CD4-positive, alpha-beta T cell (primary cell): ENCODE data around the gene FCGR3A. TPM values are rescaled to one million over a fixed set of nuclear protein-coding genes. Genes with fewer than 3 reads are reported as not detected.
A peak's percentile ranks its signal among the peaks of the same experiment; 100 is the strongest.
"Not testable (repeated sequence)": the region's sequence is repeated elsewhere in the genome, so short reads cannot be mapped to it uniquely, and the experiment has no call there.

Experiments used
- ATAC-seq: fragments of 200-7000 bp; cut with Tn5 transposase; one replicate; pipeline ENCODE4 v1.10.0; 2022; ENCODE audit warnings: mild to moderate bottlenecking; ENCODE audit not compliant: poor library complexity
- CTCF ChIA-PET: fragments of 350-600 bp; sonication (Branson Sonifier 250); formaldehyde crosslinking; loops from one replicate; lab custom pipeline; 2021; ENCODE audit warnings: antibody characterized with exemption, inconsistent platforms; lab: Charles Lee
- POLR2A ChIA-PET: fragments of 350-600 bp; sonication (Branson Sonifier 250); formaldehyde crosslinking; loops from one replicate; lab custom pipeline; 2021; ENCODE audit warnings: antibody characterized with exemption, inconsistent platforms; lab: Charles Lee
- DNase-seq, 14 experiments: peaks; one replicate each; pipeline ENCODE4 v3.0.0-alpha.2; 2013 to 2020; ENCODE audit warnings: mixed read lengths in 2 of 14
- H3K27ac ChIP-seq, 2 donors: one replicate each; pipeline versions ENCODE4 v1.5.1 to v1.7.0; 2013; ENCODE audit warnings: low read length in 2 of 2, low read depth in 1 of 2, mild to moderate bottlenecking in 1 of 2
- H3K27me3 ChIP-seq, 2 experiments: 1 replicate in 1 of 2; 2 replicates in 1 of 2; pipeline versions ENCODE4 v1.6.1 to v1.7.0; 2013; ENCODE audit warnings: low read length in 2 of 2, control low read depth in 1 of 2, mild to moderate bottlenecking in 1 of 2, moderate library complexity in 1 of 2; ENCODE audit not compliant: insufficient read depth in 2 of 2, control insufficient read depth in 1 of 2
- H3K36me3 ChIP-seq: one replicate; pipeline ENCODE4 v1.6.1; 2013; ENCODE audit warnings: low read length, control low read depth; ENCODE audit not compliant: insufficient read depth
- H3K4me1 ChIP-seq: one replicate; pipeline ENCODE4 v1.6.1; 2013; ENCODE audit warnings: low read length, control low read depth; ENCODE audit not compliant: insufficient read depth
- H3K4me3 ChIP-seq: one replicate; pipeline ENCODE4 v1.5.1; 2013; ENCODE audit warnings: mild to moderate bottlenecking, low read length, moderate library complexity
- H3K9me3 ChIP-seq, 2 experiments: 1 replicate in 1 of 2; 2 replicates in 1 of 2; pipeline versions ENCODE4 v1.6.1 to v1.7.0; 2013; ENCODE audit warnings: low read length in 2 of 2, mild to moderate bottlenecking in 2 of 2, control low read depth in 1 of 2, moderate library complexity in 1 of 2; ENCODE audit not compliant: control insufficient read depth in 1 of 2, insufficient read depth in 1 of 2
- H3K27ac Mint-ChIP-seq: one replicate; pipeline ENCODE4 v1.8.0; 2020; ENCODE audit warnings: mixed read lengths
- H3K27me3 Mint-ChIP-seq: one replicate; pipeline ENCODE4 v1.8.0; 2021; ENCODE audit warnings: mixed read lengths
- H3K36me3 Mint-ChIP-seq: one replicate; pipeline ENCODE4 v1.8.0; 2021; ENCODE audit warnings: low read depth, mixed read lengths
- H3K4me1 Mint-ChIP-seq: one replicate; pipeline ENCODE4 v1.8.0; 2021; ENCODE audit warnings: low read depth, mixed read lengths
- H3K4me3 Mint-ChIP-seq: one replicate; pipeline ENCODE4 v1.8.0; 2020; ENCODE audit warnings: mild to moderate bottlenecking, mixed read lengths
- H3K9me3 Mint-ChIP-seq: one replicate; pipeline ENCODE4 v1.8.0; 2020; ENCODE audit warnings: mixed read lengths
- intact Hi-C, 2 experiments: fragments of 100-400 bp; cut with DNase I in 1 of 2; cut with micrococcal nuclease in 1 of 2; formaldehyde crosslinking; loops; one replicate each; pipeline versions ENCODE4 v1.15.1 to v1.9.0; 2023 to 2025; cut with DNase I, micrococcal nuclease
- polyA plus RNA-seq, 2 donors: library from polyadenylated mRNA; unstranded; fragments of 120-200 nt; gene quantifications; one replicate each; pipeline ENCODE4 v1.2.1, GENCODE V29; 2013
- total RNA-seq, 174 experiments: library from RNA in 2 of 174; stranded (reverse) in 2 of 174; gene quantifications; one replicate each; pipeline ENCODE4 v1.2.3 and lab custom pipeline; 2021 to 2026
- TF ChIP-seq, protein P1 (sequence below): fragments of 200-600 bp; IDR thresholded peaks from one replicate; pipeline ENCODE4 v1.8.0; 2022; ENCODE audit warnings: antibody characterized with exemption, mild to moderate bottlenecking

The FCGR3A gene
- under 1 TPM; 0.25 to 0.34 TPM for total RNA-seq
- polyA plus RNA-seq (2013, experiment 1 of 2) = 25.4 TPM
- 14.6 TPM for polyA plus RNA-seq (2013, experiment 2 of 2)
- total RNA-seq (lab: John Stamatoyannopoulos, UW) = 0 to 15.1 (median 0.33) reads per million in 172 experiments

DNA sequence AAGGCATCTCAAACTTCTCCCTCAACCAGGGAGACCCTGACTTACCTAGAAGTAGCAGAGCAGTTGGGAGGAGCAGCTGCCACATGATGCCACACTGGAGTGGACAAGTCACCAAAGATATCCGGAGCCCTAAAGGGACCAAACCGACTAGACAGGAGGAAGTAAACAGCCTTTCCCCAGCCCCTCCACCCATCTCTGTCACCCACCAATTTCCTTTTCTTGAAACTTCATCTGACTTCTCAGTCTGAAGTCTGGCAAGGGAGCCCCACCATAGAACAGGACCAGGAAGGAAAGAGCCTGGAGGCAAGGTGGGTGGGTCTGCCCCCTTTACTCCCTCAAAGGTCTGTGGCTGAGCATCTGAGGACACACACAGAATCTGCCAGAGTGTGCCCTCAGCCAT lies at the start of gene FCGR3A:
FCGR3A (minus strand) TSS at position 167 of the 400 bp plus-strand sequence; CDS start at position 85, 82 bp downstream.
- Histone ChIP-seq H3K4me3 (no peak within 1 kb of the TSS), H3K27ac (no peak within 1 kb of the TSS), H3K9me3 (no peaks in the 10 kb centered on the region), H3K4me1 (peaks cover 15% of the 10 kb centered on the region), H3K36me3 (no peaks in the 10 kb centered on the region), H3K27me3 (no peaks in the 10 kb centered on the region)
- ATAC-seq (no peak), DNase-seq (peak in 1 of 14 experiments; percentile 45)
- Mint-ChIP-seq H3K9me3 (no peaks in the 10 kb centered on the region), H3K27ac (no peak within 1 kb of the TSS), H3K27me3 (no peaks in the 10 kb centered on the region), H3K4me1 (peaks cover 13% of the 10 kb centered on the region), H3K36me3 (no peaks in the 10 kb centered on the region), H3K4me3 (no peak within 1 kb of the TSS)
- intact Hi-C loops = no loop called here
- CTCF ChIA-PET = no interaction called here
- TF ChIP-seq, protein P1, sequence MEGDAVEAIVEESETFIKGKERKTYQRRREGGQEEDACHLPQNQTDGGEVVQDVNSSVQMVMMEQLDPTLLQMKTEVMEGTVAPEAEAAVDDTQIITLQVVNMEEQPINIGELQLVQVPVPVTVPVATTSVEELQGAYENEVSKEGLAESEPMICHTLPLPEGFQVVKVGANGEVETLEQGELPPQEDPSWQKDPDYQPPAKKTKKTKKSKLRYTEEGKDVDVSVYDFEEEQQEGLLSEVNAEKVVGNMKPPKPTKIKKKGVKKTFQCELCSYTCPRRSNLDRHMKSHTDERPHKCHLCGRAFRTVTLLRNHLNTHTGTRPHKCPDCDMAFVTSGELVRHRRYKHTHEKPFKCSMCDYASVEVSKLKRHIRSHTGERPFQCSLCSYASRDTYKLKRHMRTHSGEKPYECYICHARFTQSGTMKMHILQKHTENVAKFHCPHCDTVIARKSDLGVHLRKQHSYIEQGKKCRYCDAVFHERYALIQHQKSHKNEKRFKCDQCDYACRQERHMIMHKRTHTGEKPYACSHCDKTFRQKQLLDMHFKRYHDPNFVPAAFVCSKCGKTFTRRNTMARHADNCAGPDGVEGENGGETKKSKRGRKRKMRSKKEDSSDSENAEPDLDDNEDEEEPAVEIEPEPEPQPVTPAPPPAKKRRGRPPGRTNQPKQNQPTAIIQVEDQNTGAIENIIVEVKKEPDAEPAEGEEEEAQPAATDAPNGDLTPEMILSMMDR = no peak
- POLR2A ChIA-PET = no interaction called here

DNA sequence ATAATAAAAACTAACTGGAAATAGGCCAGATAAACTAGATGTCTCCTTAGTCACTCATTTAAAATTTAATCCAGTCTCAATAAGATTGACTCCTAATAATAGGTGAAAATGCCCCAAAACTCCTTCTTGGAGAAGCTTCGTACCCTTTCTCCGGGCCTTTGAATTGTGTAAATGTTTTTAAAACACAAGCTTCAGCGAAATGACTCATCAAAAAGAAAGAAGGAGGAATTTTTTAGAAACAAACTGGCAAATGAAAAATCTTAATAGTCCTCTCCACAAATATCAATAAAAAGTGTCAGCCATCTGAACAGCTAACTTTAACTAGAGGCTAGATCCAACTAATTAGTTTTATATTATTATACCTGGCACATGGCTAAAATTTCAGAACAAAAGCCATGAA lies 47.5 kb upstream of the FCGR3A start:
- H3K27ac Mint-ChIP-seq, H3K4me1 Mint-ChIP-seq, H3K4me3 ChIP-seq, H3K4me1 ChIP-seq, H3K36me3 Mint-ChIP-seq, H3K9me3 ChIP-seq, DNase-seq, H3K9me3 Mint-ChIP-seq, H3K27me3 ChIP-seq, CTCF ChIA-PET, H3K27me3 Mint-ChIP-seq, intact Hi-C loops, ATAC-seq, POLR2A ChIA-PET, H3K27ac ChIP-seq, H3K4me3 Mint-ChIP-seq, H3K36me3 ChIP-seq: not testable (repeated sequence)

DNA sequence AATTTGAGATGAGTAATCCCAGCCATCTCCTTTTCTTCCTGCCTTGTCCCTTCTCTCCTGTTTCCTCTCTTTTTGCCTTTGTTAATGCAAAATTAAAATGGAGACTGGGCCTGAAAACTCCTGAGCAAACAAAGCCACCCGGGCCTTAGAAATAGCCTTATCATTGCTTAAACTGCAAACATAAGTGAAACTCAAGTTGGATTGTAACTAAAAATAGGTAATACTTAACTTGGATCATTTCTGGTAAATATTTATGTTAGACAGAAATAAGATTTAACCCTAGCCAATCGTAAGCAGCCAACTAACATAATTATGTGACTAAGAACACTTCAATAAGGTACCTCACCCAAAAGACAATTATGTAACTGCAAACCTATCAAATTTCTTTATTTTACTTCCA lies 46.0 kb upstream of the FCGR3A start:
- CTCF ChIA-PET, ATAC-seq, H3K4me3 ChIP-seq, H3K27me3 Mint-ChIP-seq, H3K9me3 ChIP-seq, H3K27me3 ChIP-seq, POLR2A ChIA-PET, DNase-seq, H3K9me3 Mint-ChIP-seq, H3K4me1 Mint-ChIP-seq, intact Hi-C loops, H3K36me3 ChIP-seq, H3K4me3 Mint-ChIP-seq, H3K36me3 Mint-ChIP-seq, H3K27ac ChIP-seq, H3K4me1 ChIP-seq, H3K27ac Mint-ChIP-seq: not testable (repeated sequence)

DNA sequence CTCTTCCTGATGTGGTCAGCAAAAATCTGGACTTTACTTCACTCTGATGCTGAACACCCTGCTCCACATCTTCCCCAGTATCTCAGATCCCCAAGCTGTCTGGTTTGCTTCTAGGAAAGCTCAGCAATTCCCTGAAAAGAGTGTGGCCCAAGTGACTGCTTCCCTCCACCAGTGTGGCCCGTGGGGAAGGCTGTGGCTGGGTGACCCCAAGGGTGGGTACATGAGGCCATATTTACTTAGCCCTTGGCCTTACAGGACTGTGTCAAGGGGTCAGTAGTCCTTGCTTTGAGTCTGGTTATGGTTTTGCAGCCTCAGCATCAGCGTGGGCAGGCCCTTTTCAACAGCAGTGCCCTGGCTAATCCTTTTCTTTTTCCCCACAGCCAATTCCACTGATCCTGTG lies 45.6 kb upstream of the FCGR3A start:
- H3K27me3 ChIP-seq, CTCF ChIA-PET, DNase-seq, H3K36me3 ChIP-seq, ATAC-seq, H3K36me3 Mint-ChIP-seq, intact Hi-C loops, H3K4me1 Mint-ChIP-seq, H3K9me3 Mint-ChIP-seq, POLR2A ChIA-PET, H3K27ac ChIP-seq, H3K27ac Mint-ChIP-seq, H3K4me3 Mint-ChIP-seq, H3K4me1 ChIP-seq, H3K9me3 ChIP-seq, H3K4me3 ChIP-seq, H3K27me3 Mint-ChIP-seq: not testable (repeated sequence)

DNA sequence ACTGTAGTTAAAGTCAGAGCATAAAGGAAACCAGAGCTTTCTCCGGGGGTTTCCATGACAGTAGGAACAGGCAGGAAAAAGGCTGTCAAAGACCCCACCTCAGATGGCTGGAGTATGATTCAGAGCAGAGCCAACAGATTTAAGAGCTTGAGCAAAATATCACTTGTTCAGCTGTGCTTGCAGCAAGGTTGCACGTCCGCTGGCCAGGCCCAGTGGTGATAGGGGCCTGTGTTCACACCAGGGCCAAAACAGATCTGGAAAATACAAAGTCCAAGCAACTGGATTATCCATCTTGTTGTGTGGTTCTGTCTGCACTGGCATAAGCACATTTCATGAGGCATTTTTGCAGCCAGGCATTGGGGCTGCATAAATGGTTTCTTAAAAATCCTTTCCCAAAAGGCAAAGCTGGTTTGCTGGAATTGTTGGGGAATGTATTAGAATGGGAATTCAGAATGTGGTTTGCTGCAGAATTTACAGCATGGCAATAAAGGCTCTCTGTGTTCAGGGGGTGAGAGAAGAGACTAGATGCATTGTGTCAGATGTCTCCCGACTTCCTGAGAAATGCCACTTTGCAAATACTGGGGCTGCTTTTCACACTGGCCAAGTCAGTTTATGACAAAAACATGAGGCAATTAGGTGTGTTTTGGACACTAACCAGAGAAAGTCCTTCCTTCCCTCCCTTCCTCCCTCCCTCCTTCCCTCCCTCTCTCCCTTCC lies 44.8 kb upstream of the FCGR3A start:
- H3K36me3 Mint-ChIP-seq, H3K27ac ChIP-seq, H3K27me3 Mint-ChIP-seq, H3K9me3 ChIP-seq, H3K27ac Mint-ChIP-seq, POLR2A ChIA-PET, DNase-seq, H3K4me3 ChIP-seq, H3K4me3 Mint-ChIP-seq, CTCF ChIA-PET, ATAC-seq, H3K9me3 Mint-ChIP-seq, H3K4me1 Mint-ChIP-seq, H3K36me3 ChIP-seq, intact Hi-C loops, H3K27me3 ChIP-seq, H3K4me1 ChIP-seq: not testable (repeated sequence)

DNA sequence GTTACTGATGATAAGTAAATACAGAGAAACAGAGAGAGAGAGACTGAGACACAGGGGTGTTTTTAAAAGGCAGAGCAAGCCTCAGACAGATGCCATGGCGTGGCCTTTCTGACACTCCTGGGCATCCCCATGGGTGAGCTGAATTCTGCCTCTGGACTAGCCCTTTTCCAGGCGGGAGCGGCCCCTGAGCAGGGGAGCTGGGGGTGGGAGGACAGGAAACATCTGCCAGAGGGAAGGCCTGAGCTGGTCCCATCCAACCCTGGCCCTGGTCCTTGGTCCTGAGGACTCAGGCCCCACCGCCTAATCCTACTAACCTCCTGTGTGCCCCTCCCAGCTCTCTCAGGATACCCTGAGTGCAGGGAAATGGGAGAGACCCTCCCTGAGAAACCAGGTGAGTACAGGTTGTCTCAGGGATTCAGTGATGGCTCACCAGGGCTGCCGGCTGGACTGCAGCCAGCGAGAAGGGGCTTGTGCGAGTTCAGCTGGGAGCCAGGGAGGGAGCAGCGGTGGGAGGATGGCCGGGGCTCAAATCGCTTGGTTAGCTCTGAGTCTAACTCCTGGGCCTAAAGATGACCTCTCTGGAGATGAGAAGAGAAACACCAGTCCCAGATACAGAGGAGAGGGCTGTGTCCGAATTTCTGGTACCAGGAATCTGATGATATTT lies 43.6 kb upstream of the FCGR3A start:
- intact Hi-C loops, H3K36me3 ChIP-seq, H3K36me3 Mint-ChIP-seq, H3K4me1 ChIP-seq, H3K4me3 Mint-ChIP-seq, H3K27ac ChIP-seq, ATAC-seq, DNase-seq, H3K9me3 ChIP-seq, H3K4me3 ChIP-seq, H3K27ac Mint-ChIP-seq, H3K9me3 Mint-ChIP-seq, H3K27me3 Mint-ChIP-seq, H3K4me1 Mint-ChIP-seq, H3K27me3 ChIP-seq, POLR2A ChIA-PET, CTCF ChIA-PET: not testable (repeated sequence)
